Mononuclear cell (primary cell): ENCODE measurements around the gene SUSD3. TPM values are rescaled to one million over a fixed set of nuclear protein-coding genes. Genes with fewer than 3 reads are reported as not detected.

Experiments
- H3K27me3 ChIP-seq: 2 replicates; pipeline ENCODE4 v1.6.0; 2011; ENCODE audit warnings: low read length, control low read depth; ENCODE audit not compliant: insufficient read depth
- H3K4me1 ChIP-seq: 2 replicates; pipeline ENCODE4 v1.5.1; 2011; ENCODE audit warnings: mild to moderate bottlenecking, low read length, control low read depth; ENCODE audit not compliant: insufficient read depth
- H3K4me3 ChIP-seq: 2 replicates; pipeline ENCODE4 v1.5.1; 2011; ENCODE audit warnings: mild to moderate bottlenecking, low read length, moderate library complexity
- H3K9me3 ChIP-seq: 2 replicates; pipeline ENCODE4 v1.5.1; 2011; ENCODE audit warnings: low read depth, mild to moderate bottlenecking, control low read depth, low read length
- total RNA-seq: library from RNA; depleted of rRNA; stranded (reverse); fragments of >200 nt; gene quantifications from one replicate; pipeline ENCODE4 v1.2.3, GENCODE V29; 2012

The SUSD3 gene
- total RNA-seq, 1 donor: 11.0 TPM

- no peaks in the 10 kb centered on the region for H3K9me3 ChIP-seq
- H3K27me3 ChIP-seq: no peaks in the 10 kb centered on the region
- peaks cover 61% of the 10 kb centered on the region for H3K4me1 ChIP-seq
- H3K4me3 ChIP-seq: no peak overlapping the region
Observed at GRCh38 chr9:93023521-93023815, 35.0 kb upstream of the SUSD3 start.

GRCh38 chr9:93024646-93024910 lies 33.9 kb upstream of the SUSD3 start:
- Histone ChIP-seq H3K4me3 (no peak overlapping the region), H3K4me1 (peaks cover 72% of the 10 kb centered on the region), H3K9me3 (no peaks in the 10 kb centered on the region), H3K27me3 (no peaks in the 10 kb centered on the region)

- H3K4me1 ChIP-seq: peaks cover 74% of the 10 kb centered on the region
- H3K9me3 ChIP-seq: no peaks in the 10 kb centered on the region
- no peak overlapping the region for H3K4me3 ChIP-seq
Observed at GRCh38 chr9:93024986-93025630, 33.4 kb upstream of the SUSD3 start.

GRCh38 chr9:93025736-93026135 lies 32.8 kb upstream of the SUSD3 start:
- H3K27me3 ChIP-seq: no peaks in the 10 kb centered on the region
- H3K9me3 ChIP-seq: no peaks in the 10 kb centered on the region
- H3K4me1 ChIP-seq: peaks cover 74% of the 10 kb centered on the region
- no peak overlapping the region for H3K4me3 ChIP-seq

More at GRCh38 chr9:93024986-93025630, 33.4 kb upstream of the SUSD3 start:
- no peaks in the 10 kb centered on the region for H3K27me3 ChIP-seq

GRCh38 chr9:93026640-93027039 lies 31.9 kb upstream of the SUSD3 start:
- H3K4me3 ChIP-seq: no peak overlapping the region
- peaks cover 78% of the 10 kb centered on the region for H3K4me1 ChIP-seq
- no peaks in the 10 kb centered on the region for H3K27me3 ChIP-seq
- H3K9me3 ChIP-seq: no peaks in the 10 kb centered on the region

- Histone ChIP-seq H3K27me3 (no peaks in the 10 kb centered on the region), H3K4me1 (peaks cover 89% of the 10 kb centered on the region), H3K9me3 (no peaks in the 10 kb centered on the region), H3K4me3 (no peak overlapping the region)
Observed at GRCh38 chr9:93027750-93028149, 30.8 kb upstream of the SUSD3 start.

GRCh38 chr9:93028448-93029006 lies 30.0 kb upstream of the SUSD3 start:
- Histone ChIP-seq H3K9me3 (no peaks in the 10 kb centered on the region), H3K27me3 (no peaks in the 10 kb centered on the region), H3K4me3 (no peak overlapping the region), H3K4me1 (peaks cover 97% of the 10 kb centered on the region)

- Histone ChIP-seq H3K4me3 (no peak overlapping the region), H3K27me3 (no peaks in the 10 kb centered on the region), H3K4me1 (peaks cover 82% of the 10 kb centered on the region), H3K9me3 (no peaks in the 10 kb centered on the region)
Observed at GRCh38 chr9:93030642-93031628, 27.6 kb upstream of the SUSD3 start.

GRCh38 chr9:93031629-93032430 lies 26.7 kb upstream of the SUSD3 start:
- H3K27me3 ChIP-seq: no peaks in the 10 kb centered on the region
- H3K9me3 ChIP-seq: no peaks in the 10 kb centered on the region
- peaks cover 82% of the 10 kb centered on the region for H3K4me1 ChIP-seq
- no peak overlapping the region for H3K4me3 ChIP-seq

- Histone ChIP-seq H3K9me3 (no peaks in the 10 kb centered on the region), H3K4me1 (peaks cover 82% of the 10 kb centered on the region), H3K4me3 (no peak overlapping the region), H3K27me3 (no peaks in the 10 kb centered on the region)
Observed at GRCh38 chr9:93032545-93032944, 26.0 kb upstream of the SUSD3 start.

- Histone ChIP-seq H3K9me3 (no peaks in the 10 kb centered on the region), H3K4me1 (peaks cover 82% of the 10 kb centered on the region), H3K27me3 (no peaks in the 10 kb centered on the region), H3K4me3 (no peak overlapping the region)
Observed at GRCh38 chr9:93033531-93033930, 25.0 kb upstream of the SUSD3 start.

- Histone ChIP-seq H3K4me1 (peaks cover 75% of the 10 kb centered on the region), H3K9me3 (no peaks in the 10 kb centered on the region), H3K27me3 (no peaks in the 10 kb centered on the region), H3K4me3 (no peak overlapping the region)
Observed at GRCh38 chr9:93035106-93035660, 23.3 kb upstream of the SUSD3 start.

GRCh38 chr9:93035821-93036351 lies 22.6 kb upstream of the SUSD3 start:
- no peak overlapping the region for H3K4me3 ChIP-seq
- H3K4me1 ChIP-seq: peaks cover 72% of the 10 kb centered on the region
- no peaks in the 10 kb centered on the region for H3K27me3 ChIP-seq
- H3K9me3 ChIP-seq: no peaks in the 10 kb centered on the region

GRCh38 chr9:93036887-93037475 lies 21.5 kb upstream of the SUSD3 start:
- Histone ChIP-seq H3K27me3 (no peaks in the 10 kb centered on the region), H3K9me3 (no peaks in the 10 kb centered on the region), H3K4me3 (no peak overlapping the region), H3K4me1 (peaks cover 69% of the 10 kb centered on the region)
